PC-3 (cell line): ENCODE data around the gene MYL9.

ENCODE experiments used
- EZH2phosphoT487 ChIP-seq: fragments of 300-600 bp; sonication (generic); IDR thresholded peaks from 2 replicates; pipeline ENCODE4 v1.6.1; 2018; ENCODE audit warnings: mild to moderate bottlenecking, antibody characterized with exemption, low read length, borderline replicate concordance
- TF ChIP-seq, protein P1 (sequence below): fragments of 300-600 bp; sonication (generic); conservative IDR thresholded peaks from 2 replicates; pipeline ENCODE4 v1.5.1; 2017; ENCODE audit warnings: antibody characterized with exemption, low read depth, mild to moderate bottlenecking, low read length

DNA sequence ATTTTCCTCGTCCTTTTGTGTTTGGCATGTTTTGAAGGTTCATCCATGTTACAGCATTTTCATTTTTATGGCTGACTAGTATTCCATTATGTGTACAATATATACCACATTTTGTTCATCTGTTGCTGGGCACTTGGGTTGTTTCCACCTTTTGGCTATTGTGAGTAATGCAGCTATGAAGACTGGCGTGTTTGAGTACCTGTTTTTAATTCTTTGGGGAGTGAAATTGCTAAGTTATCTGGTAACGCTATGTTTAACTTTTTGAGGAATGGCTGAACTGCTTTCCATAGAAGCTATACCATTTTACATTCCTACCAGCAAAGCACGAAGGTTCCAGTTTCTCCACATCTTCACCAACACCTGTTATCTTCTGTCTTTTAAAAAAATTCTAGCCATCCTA, 37.0 kb upstream of the MYL9 start:
- TF ChIP-seq, protein P1, sequence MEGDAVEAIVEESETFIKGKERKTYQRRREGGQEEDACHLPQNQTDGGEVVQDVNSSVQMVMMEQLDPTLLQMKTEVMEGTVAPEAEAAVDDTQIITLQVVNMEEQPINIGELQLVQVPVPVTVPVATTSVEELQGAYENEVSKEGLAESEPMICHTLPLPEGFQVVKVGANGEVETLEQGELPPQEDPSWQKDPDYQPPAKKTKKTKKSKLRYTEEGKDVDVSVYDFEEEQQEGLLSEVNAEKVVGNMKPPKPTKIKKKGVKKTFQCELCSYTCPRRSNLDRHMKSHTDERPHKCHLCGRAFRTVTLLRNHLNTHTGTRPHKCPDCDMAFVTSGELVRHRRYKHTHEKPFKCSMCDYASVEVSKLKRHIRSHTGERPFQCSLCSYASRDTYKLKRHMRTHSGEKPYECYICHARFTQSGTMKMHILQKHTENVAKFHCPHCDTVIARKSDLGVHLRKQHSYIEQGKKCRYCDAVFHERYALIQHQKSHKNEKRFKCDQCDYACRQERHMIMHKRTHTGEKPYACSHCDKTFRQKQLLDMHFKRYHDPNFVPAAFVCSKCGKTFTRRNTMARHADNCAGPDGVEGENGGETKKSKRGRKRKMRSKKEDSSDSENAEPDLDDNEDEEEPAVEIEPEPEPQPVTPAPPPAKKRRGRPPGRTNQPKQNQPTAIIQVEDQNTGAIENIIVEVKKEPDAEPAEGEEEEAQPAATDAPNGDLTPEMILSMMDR = no peak; the same call in 1 of the 2 replicates
- TF ChIP-seq EZH2phosphoT487 = no peak
